GM12874 (cell line): ENCODE measurements around the gene BFSP2.

Experiments
- TF ChIP-seq, protein P1 (sequence below): IDR thresholded peaks from 2 replicates; pipeline ENCODE4 v1.5.1; 2011; ENCODE audit warnings: low read depth, mild to moderate bottlenecking, control low read depth, low read length, moderate library complexity; ENCODE audit not compliant: insufficient read depth

Gene BFSP2

DNA sequence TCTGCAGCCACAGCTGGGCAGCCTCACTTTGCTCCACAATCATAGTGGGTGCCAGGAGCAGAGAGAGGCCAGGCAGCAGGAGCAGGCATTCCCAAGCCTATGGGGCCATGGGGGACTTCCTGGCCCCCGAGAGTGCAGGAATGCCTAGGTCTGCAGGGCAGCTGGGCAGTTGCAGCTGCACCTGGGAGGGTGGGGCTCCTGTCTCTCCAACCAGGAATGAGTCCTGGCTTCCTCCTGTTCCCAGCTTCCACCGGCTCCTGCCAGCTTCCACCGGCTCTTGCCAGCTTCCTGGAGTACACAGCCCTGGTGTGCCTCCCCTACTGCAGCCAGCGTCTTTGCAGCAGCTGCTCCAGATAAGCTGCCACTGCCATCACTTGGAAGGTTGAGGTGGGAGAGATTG, 87.3 kb downstream of the BFSP2 start:
- TF ChIP-seq, protein P1, sequence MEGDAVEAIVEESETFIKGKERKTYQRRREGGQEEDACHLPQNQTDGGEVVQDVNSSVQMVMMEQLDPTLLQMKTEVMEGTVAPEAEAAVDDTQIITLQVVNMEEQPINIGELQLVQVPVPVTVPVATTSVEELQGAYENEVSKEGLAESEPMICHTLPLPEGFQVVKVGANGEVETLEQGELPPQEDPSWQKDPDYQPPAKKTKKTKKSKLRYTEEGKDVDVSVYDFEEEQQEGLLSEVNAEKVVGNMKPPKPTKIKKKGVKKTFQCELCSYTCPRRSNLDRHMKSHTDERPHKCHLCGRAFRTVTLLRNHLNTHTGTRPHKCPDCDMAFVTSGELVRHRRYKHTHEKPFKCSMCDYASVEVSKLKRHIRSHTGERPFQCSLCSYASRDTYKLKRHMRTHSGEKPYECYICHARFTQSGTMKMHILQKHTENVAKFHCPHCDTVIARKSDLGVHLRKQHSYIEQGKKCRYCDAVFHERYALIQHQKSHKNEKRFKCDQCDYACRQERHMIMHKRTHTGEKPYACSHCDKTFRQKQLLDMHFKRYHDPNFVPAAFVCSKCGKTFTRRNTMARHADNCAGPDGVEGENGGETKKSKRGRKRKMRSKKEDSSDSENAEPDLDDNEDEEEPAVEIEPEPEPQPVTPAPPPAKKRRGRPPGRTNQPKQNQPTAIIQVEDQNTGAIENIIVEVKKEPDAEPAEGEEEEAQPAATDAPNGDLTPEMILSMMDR = no peak

DNA sequence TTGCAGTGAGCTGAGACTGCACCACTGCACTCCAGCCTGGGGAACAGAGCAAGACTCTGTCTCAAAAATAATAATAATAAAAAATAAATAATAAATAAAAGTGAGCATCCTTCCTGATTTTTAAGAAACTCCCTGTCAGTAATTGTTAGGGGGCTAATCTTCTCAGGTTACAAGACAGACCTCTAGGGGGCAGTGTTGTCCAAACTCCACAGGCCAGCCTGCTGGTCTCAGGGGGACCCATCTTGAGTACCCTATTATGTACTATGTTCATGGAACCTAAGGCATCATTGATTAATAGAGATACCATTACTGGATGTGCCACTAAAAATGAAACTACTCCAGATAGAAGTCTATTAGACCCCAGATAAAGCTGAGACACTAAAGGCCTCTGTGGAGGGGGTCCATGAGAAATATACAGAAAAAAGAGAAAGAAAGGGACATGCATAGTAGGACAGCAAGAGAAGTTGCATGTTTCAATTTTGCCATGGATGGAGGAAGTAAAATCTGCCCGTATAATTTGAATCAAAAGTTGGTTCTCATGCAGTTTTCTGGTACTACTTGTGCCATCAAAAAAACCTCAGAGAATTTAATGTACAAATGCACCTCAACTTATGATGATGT, 88.2 kb downstream of the BFSP2 start:
- TF ChIP-seq, protein P1 = peak; percentile 32; the same call in 1 of the 2 replicates

DNA sequence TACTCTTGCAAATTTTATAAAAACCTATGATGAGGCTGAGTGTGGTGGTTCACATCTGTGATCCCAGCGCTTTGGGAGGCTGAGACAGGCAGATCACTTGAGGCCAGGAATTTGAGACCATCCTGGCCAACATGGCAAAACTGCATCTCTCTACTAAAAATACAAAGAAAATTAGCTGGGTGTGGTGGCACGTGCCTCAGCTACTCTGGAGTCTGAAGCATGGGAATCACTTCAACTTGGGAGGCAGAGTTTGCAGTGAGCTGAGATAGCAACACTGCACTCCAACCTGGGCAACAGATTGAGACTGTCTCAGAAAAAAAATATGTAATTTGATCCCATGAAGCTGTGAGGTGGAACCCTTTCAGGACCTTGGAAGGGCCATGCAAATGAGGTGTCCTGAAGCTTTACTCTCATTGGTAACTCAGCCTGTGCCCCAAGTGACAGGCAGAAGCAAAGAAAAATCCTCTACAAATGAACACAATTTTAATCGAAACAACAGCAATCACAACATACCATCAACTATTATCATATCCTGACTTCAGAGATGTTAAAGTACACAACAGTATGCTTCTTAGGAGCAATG, 89.0 kb downstream of the BFSP2 start:
- TF ChIP-seq, protein P1 = no peak

DNA sequence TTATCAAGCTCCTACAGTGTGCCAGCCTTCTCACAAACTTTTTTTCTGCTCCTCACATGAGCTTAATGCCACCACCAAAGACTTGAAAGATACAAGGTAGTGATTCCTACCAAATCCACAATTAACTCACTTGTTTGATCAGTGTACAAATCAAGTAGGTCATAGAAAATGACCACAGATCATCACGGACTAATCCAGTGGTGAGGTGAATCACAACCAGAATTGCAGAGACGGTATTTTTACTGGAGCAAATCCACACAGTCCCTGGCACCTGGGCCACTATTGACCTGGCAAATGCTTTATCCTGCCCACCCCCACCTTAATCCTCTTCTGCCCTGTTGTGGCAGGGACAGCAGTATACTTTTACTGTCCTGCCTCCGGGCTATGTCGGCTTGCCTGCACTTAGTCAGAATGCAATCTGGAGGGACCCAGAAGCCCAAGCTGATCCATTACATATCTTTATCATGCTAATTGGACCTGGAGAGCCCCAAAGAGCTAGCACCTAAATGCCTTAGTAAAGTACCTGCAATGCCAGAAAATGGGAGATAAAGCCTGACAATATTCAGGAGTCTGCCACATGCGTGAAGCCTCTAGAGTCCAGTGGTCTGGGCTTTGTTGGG, 89.7 kb downstream of the BFSP2 start:
- TF ChIP-seq, protein P1 = no peak

DNA sequence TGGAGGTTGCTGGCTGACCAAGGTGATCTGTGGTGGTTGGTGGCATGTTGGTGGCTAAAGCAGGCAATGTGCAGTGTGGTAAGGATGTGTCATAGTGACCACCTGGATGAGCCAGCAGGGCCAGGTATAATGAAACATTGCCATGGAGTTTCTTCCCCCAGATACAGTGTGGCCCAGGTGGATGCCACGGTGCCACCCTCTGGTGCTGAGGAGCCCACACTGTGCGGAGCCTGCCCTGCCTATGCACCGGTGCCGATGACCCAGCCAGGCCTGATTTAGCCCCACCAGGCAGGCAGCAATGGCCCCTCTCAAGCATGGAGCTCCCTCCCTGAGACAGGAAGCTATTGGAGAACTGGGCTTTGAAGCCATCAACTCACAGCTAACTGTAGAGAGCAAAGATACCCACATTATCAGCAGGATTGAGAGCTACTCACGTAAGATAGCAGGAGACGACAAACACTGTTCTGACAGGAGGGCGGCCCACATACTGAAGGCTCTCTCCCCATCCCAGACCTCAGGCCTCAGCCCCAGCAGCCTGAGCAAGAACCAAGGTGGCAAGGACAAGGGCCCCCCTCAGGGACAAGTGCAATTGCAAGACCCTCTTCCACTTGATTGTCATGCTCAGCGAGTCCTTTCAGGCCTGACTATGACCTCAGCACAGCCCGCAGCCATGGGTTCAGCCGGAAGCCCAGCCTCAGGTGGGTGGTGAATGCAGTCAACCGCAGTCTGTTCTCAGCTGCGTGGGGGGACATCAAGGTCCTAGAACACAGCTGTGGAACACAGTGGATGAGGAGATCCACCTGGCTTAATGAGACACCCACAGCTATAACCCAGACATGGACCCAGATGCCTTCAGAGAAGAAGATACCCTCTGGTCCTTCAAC, 90.9 kb downstream of the BFSP2 start:
- TF ChIP-seq, protein P1 = no peak

DNA sequence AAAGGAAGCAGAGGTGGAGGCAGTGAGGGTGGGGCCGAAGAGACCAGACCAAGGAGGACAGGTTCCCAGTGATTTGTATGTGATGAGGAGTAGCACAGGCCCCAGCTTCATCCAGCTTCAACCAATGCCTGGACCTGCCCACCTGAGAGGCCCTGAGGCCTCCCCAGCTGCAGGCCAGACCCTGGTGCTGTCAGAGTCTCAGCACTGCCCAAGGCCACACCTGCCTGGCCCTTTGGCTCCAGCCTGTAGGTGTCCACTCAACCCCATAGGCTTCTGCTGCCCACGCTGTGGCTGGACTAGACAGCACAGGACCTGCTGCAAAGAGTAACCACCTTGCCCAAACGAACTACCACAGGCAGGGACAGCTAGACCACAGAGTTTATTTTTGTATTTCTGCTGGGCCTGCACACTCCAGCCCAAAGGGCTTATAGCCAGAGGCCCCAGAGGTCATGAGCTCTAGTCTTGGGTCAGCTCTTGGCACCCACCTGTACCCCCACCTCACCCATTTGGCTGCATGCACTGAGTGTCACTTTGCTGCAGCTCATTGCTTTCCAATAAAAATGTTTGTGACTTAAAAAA, 91.7 kb downstream of the BFSP2 start:
- TF ChIP-seq, protein P1 = no peak
